ENCODE data around the gene CAMK1G.

Gene CAMK1G

DNA sequence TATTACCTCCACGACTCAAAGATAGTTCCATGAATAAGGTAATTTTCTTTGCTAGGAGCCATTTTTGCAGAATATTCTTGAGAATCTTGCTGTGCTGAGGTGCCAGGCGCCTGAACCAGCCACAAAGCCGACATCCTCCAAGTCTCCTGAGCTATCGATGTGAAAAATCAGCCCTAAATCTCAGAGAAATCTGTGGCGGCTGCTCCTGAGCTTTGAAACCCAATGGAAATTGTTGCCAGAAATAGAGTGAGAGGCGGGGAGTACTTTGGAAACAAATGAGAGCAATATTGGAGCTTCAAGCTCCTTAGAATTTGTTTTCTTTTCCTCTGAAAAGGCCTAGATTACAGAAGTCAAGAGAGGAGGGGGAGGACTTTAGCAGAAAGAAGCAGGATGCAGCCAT lies 6.3 kb downstream of the CAMK1G start:
- ATAC-seq (ENCODE audit: insufficient read depth, low read depth) (no peak), DNase-seq (no peak)
- Histone ChIP-seq H3K9me3 (ENCODE audit: insufficient read depth, low read length, severe bottlenecking) (no peaks in the 10 kb centered on the region), H3K79me2 (ENCODE audit: insufficient read depth, low read length) (no peaks in the 10 kb centered on the region), H3K4me3 (ENCODE audit: low read depth in 1 of 2, low read length in 2 of 2) (no peak overlapping the region), H3K4me1 (ENCODE audit: insufficient read depth, low read length) (no peaks in the 10 kb centered on the region), H3K9ac (ENCODE audit: low read depth, low read length) (no peak overlapping the region), H3K27ac (ENCODE audit: low read length) (no peak overlapping the region), H4K20me1 (ENCODE audit: insufficient read depth, low read length) (no peaks in the 10 kb centered on the region), H2AFZ (ENCODE audit: low read depth, low read length) (no peak overlapping the region), H3K4me2 (ENCODE audit: insufficient read depth, low read length) (no peak overlapping the region), H3K27me3 (ENCODE audit: insufficient read depth, low read length, poor library complexity) (peaks cover 18% of the 10 kb centered on the region), H3K36me3 (ENCODE audit: insufficient read depth, low read length) (no peaks in the 10 kb centered on the region)
- no peak for TF ChIP-seq EZH2 (IDR thresholded peaks at IDR 0.05; ENCODE audit: borderline replicate concordance, low read depth, low read length, severe bottlenecking)
- TF ChIP-seq, protein P1, sequence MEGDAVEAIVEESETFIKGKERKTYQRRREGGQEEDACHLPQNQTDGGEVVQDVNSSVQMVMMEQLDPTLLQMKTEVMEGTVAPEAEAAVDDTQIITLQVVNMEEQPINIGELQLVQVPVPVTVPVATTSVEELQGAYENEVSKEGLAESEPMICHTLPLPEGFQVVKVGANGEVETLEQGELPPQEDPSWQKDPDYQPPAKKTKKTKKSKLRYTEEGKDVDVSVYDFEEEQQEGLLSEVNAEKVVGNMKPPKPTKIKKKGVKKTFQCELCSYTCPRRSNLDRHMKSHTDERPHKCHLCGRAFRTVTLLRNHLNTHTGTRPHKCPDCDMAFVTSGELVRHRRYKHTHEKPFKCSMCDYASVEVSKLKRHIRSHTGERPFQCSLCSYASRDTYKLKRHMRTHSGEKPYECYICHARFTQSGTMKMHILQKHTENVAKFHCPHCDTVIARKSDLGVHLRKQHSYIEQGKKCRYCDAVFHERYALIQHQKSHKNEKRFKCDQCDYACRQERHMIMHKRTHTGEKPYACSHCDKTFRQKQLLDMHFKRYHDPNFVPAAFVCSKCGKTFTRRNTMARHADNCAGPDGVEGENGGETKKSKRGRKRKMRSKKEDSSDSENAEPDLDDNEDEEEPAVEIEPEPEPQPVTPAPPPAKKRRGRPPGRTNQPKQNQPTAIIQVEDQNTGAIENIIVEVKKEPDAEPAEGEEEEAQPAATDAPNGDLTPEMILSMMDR (IDR thresholded peaks at IDR 0.05; ENCODE audit: borderline replicate concordance, extremely low read depth, low read length, poor library complexity, severe bottlenecking), result no peak

- no peak for ATAC-seq (ENCODE audit: insufficient read depth, low read depth)
- Histone ChIP-seq H2AFZ (ENCODE audit: low read depth, low read length) (no peak overlapping the region), H3K4me3 (ENCODE audit: low read depth in 1 of 2, low read length in 2 of 2) (no peak overlapping the region), H3K27me3 (ENCODE audit: insufficient read depth, low read length, poor library complexity) (peaks cover 21% of the 10 kb centered on the region), H4K20me1 (ENCODE audit: insufficient read depth, low read length) (no peaks in the 10 kb centered on the region), H3K36me3 (ENCODE audit: insufficient read depth, low read length) (no peaks in the 10 kb centered on the region), H3K9ac (ENCODE audit: low read depth, low read length) (no peak overlapping the region), H3K27ac (ENCODE audit: low read length) (no peak overlapping the region), H3K4me2 (ENCODE audit: insufficient read depth, low read length) (no peak overlapping the region), H3K4me1 (ENCODE audit: insufficient read depth, low read length) (no peaks in the 10 kb centered on the region), H3K79me2 (ENCODE audit: insufficient read depth, low read length) (no peaks in the 10 kb centered on the region), H3K9me3 (ENCODE audit: insufficient read depth, low read length, severe bottlenecking) (no peaks in the 10 kb centered on the region)
- DNase-seq, result no peak
- TF ChIP-seq EZH2 (IDR thresholded peaks at IDR 0.05; ENCODE audit: borderline replicate concordance, low read depth, low read length, severe bottlenecking), result no peak
- TF ChIP-seq, protein P1 (IDR thresholded peaks at IDR 0.05; ENCODE audit: borderline replicate concordance, extremely low read depth, low read length, poor library complexity, severe bottlenecking), result no peak
Measured at GRCh38 chr1:209590405-209590804, 6.9 kb downstream of the CAMK1G start.

- H4K20me1 ChIP-seq (ENCODE audit: insufficient read depth, low read length), result no peaks in the 10 kb centered on the region
- ATAC-seq (ENCODE audit: insufficient read depth, low read depth), result no peak
Measured at GRCh38 chr1:209593747-209594146, 10.2 kb downstream of the CAMK1G start.

GRCh38 chr1:209594440-209594839 lies 10.9 kb downstream of the CAMK1G start:
- DNase-seq (no peak), ATAC-seq (ENCODE audit: insufficient read depth, low read depth) (no peak)
- Histone ChIP-seq H3K4me2 (ENCODE audit: insufficient read depth, low read length) (no peak overlapping the region), H3K27me3 (ENCODE audit: insufficient read depth, low read length, poor library complexity) (peaks cover 25% of the 10 kb centered on the region), H3K36me3 (ENCODE audit: insufficient read depth, low read length) (no peaks in the 10 kb centered on the region), H3K4me3 (ENCODE audit: low read depth in 1 of 2, low read length in 2 of 2) (no peak overlapping the region), H3K9ac (ENCODE audit: low read depth, low read length) (no peak overlapping the region), H2AFZ (ENCODE audit: low read depth, low read length) (no peak overlapping the region), H3K4me1 (ENCODE audit: insufficient read depth, low read length) (no peaks in the 10 kb centered on the region), H3K79me2 (ENCODE audit: insufficient read depth, low read length) (no peaks in the 10 kb centered on the region), H3K27ac (ENCODE audit: low read length) (no peak overlapping the region), H4K20me1 (ENCODE audit: insufficient read depth, low read length) (no peaks in the 10 kb centered on the region), H3K9me3 (ENCODE audit: insufficient read depth, low read length, severe bottlenecking) (no peaks in the 10 kb centered on the region)
- no peak for TF ChIP-seq EZH2 (IDR thresholded peaks at IDR 0.05; ENCODE audit: borderline replicate concordance, low read depth, low read length, severe bottlenecking)
- TF ChIP-seq, protein P1 (IDR thresholded peaks at IDR 0.05; ENCODE audit: borderline replicate concordance, extremely low read depth, low read length, poor library complexity, severe bottlenecking), result no peak

More at GRCh38 chr1:209593747-209594146, 10.2 kb downstream of the CAMK1G start:
- Histone ChIP-seq H3K27me3 (ENCODE audit: insufficient read depth, low read length, poor library complexity) (peaks cover 25% of the 10 kb centered on the region), H3K79me2 (ENCODE audit: insufficient read depth, low read length) (no peaks in the 10 kb centered on the region), H3K36me3 (ENCODE audit: insufficient read depth, low read length) (no peaks in the 10 kb centered on the region), H3K27ac (ENCODE audit: low read length) (no peak overlapping the region), H3K4me3 (ENCODE audit: low read depth in 1 of 2, low read length in 2 of 2) (no peak overlapping the region), H3K9ac (ENCODE audit: low read depth, low read length) (no peak overlapping the region), H3K9me3 (ENCODE audit: insufficient read depth, low read length, severe bottlenecking) (no peaks in the 10 kb centered on the region), H3K4me2 (ENCODE audit: insufficient read depth, low read length) (no peak overlapping the region), H3K4me1 (ENCODE audit: insufficient read depth, low read length) (no peaks in the 10 kb centered on the region), H2AFZ (ENCODE audit: low read depth, low read length) (no peak overlapping the region)
- no peak for DNase-seq
- no peak for TF ChIP-seq EZH2 (IDR thresholded peaks at IDR 0.05; ENCODE audit: borderline replicate concordance, low read depth, low read length, severe bottlenecking)

Measured in DND-41 (cell line).